Endodermal cell (in vitro differentiated cells): ENCODE data around the gene CEP128. TPM values are rescaled to one million over a fixed set of nuclear protein-coding genes. Genes with fewer than 3 reads are reported as not detected.

ENCODE experiments used
- DNase-seq: peaks from one replicate; pipeline ENCODE4 v3.0.0-alpha.2; 2017
- H3K27ac ChIP-seq: 2 replicates; pipeline ENCODE4 v1.5.1; 2013; ENCODE audit warnings: mild to moderate bottlenecking, low read depth, low read length, moderate library complexity
- H3K27me3 ChIP-seq: 2 replicates; pipeline ENCODE4 v1.6.1; 2013; ENCODE audit warnings: mild to moderate bottlenecking, low read length, moderate library complexity; ENCODE audit not compliant: insufficient read depth, control insufficient read depth, poor library complexity, severe bottlenecking
- H3K36me3 ChIP-seq: 2 replicates; pipeline ENCODE4 v1.7.0; 2013; ENCODE audit warnings: mild to moderate bottlenecking, low read length, moderate library complexity; ENCODE audit not compliant: control insufficient read depth, insufficient read depth
- H3K4me1 ChIP-seq: one replicate; pipeline ENCODE4 v1.7.0; 2013; ENCODE audit warnings: low read length; ENCODE audit not compliant: control insufficient read depth, insufficient read depth
- H3K4me3 ChIP-seq: 2 replicates; pipeline ENCODE4 v1.5.1; 2013; ENCODE audit warnings: mild to moderate bottlenecking, low read length, moderate library complexity
- H3K9ac ChIP-seq: 2 replicates; pipeline ENCODE4 v1.6.1; 2013; ENCODE audit warnings: mild to moderate bottlenecking, low read length, moderate library complexity; ENCODE audit not compliant: poor library complexity, severe bottlenecking; ENCODE audit errors: extremely low read depth
- H3K9me3 ChIP-seq: 2 replicates; pipeline ENCODE4 v1.6.1; 2013; ENCODE audit warnings: mild to moderate bottlenecking, low read length, moderate library complexity; ENCODE audit not compliant: control insufficient read depth
- H3K27ac Mint-ChIP-seq: 2 replicates; pipeline ENCODE4 v1.8.0; 2020; ENCODE audit warnings: mixed read lengths
- H3K27me3 Mint-ChIP-seq: 2 replicates; pipeline ENCODE4 v1.8.0; 2021; ENCODE audit warnings: mild to moderate bottlenecking, mixed read lengths; ENCODE audit not compliant: insufficient read depth
- H3K36me3 Mint-ChIP-seq: 2 replicates; pipeline ENCODE4 v1.8.0; 2020; ENCODE audit warnings: low read depth, mixed read lengths
- H3K4me1 Mint-ChIP-seq: 2 replicates; pipeline ENCODE4 v1.8.0; 2020; ENCODE audit warnings: mixed read lengths
- H3K4me3 Mint-ChIP-seq: 2 replicates; pipeline ENCODE4 v1.8.0; 2020; ENCODE audit warnings: mild to moderate bottlenecking, moderate library complexity, mixed read lengths
- H3K9me3 Mint-ChIP-seq: 2 replicates; pipeline ENCODE4 v1.8.0; 2020; ENCODE audit warnings: mild to moderate bottlenecking, mixed read lengths
- WGBS, 2 experiments: methylation state at CpG; one replicate each; pipeline versions ENCODE4 v1.1.5 to v1.1.7; 2013; ENCODE audit warnings: missing lambda C conversion rate in 2 of 2, mixed read lengths in 1 of 2; ENCODE audit not compliant: insufficient coverage in 1 of 2, insufficient read length in 1 of 2; 5-methylcytosine and 5-hydroxymethylcytosine counted together
- total RNA-seq, 2 donors: library from RNA; stranded (reverse); fragmentation: NEBNext Ultra II Directional in 1 of 2; extraction: Animal tissue kit (Norgen Biotek cat#: 25700) in 1 of 2; gene quantifications; 2 replicates in 1 of 2; 3 replicates in 1 of 2; pipeline ENCODE4 v1.2.1, GENCODE V29; 2021
- TF ChIP-seq, protein P1 (sequence below): fragments of 200-600 bp; sonication (generic); conservative IDR thresholded peaks from 2 replicates; pipeline ENCODE4 v1.5.0; 2021; ENCODE audit warnings: antibody characterized with exemption, mild to moderate bottlenecking

Gene CEP128
- total RNA-seq, 2 donors from 2014 or later, result 21.6 to 29.0 TPM

DNA sequence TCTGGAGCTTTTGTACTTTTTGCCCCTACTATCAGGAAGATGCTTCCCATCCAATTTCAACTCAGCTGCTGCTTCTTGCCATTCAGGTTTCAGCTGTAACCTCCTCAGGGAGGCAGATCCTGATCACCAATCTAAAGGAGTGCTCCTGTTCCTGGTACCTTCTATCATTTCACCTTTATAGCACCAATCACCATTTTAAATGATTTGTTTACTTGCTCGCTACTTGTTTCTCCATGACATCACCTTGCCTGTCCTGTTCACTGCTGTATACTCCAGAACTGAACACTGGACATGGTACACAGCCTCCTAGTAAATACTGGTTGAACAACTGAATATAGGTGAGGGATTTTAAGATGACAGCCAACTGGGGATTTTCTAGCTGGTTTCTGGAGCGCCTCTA is 443.0 kb downstream of the CEP128 start:
- Mint-ChIP-seq H3K4me1 (no peaks in the 10 kb centered on the region), H3K27ac (no peak overlapping the region), H3K9me3 (no peaks in the 10 kb centered on the region), H3K36me3 (peaks cover 3% of the 10 kb centered on the region), H3K4me3 (no peak overlapping the region), H3K27me3 (no peaks in the 10 kb centered on the region)
- 96% methylated on average over 2 of the region's 2 CpGs; no CpG with 5 or more reads in 1 of the 2 experiments for WGBS, 2 experiments
- H3K4me1 ChIP-seq, result no peaks in the 10 kb centered on the region
- no peaks in the 10 kb centered on the region for H3K9me3 ChIP-seq
- no peaks in the 10 kb centered on the region for H3K36me3 ChIP-seq
- H3K4me3 ChIP-seq, result no peak overlapping the region
- TF ChIP-seq, protein P1, sequence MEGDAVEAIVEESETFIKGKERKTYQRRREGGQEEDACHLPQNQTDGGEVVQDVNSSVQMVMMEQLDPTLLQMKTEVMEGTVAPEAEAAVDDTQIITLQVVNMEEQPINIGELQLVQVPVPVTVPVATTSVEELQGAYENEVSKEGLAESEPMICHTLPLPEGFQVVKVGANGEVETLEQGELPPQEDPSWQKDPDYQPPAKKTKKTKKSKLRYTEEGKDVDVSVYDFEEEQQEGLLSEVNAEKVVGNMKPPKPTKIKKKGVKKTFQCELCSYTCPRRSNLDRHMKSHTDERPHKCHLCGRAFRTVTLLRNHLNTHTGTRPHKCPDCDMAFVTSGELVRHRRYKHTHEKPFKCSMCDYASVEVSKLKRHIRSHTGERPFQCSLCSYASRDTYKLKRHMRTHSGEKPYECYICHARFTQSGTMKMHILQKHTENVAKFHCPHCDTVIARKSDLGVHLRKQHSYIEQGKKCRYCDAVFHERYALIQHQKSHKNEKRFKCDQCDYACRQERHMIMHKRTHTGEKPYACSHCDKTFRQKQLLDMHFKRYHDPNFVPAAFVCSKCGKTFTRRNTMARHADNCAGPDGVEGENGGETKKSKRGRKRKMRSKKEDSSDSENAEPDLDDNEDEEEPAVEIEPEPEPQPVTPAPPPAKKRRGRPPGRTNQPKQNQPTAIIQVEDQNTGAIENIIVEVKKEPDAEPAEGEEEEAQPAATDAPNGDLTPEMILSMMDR, result no peak
- DNase-seq, result no peak
- no peaks in the 10 kb centered on the region for H3K27me3 ChIP-seq
- no peak overlapping the region for H3K27ac ChIP-seq
- H3K9ac ChIP-seq, result no peak overlapping the region

DNA sequence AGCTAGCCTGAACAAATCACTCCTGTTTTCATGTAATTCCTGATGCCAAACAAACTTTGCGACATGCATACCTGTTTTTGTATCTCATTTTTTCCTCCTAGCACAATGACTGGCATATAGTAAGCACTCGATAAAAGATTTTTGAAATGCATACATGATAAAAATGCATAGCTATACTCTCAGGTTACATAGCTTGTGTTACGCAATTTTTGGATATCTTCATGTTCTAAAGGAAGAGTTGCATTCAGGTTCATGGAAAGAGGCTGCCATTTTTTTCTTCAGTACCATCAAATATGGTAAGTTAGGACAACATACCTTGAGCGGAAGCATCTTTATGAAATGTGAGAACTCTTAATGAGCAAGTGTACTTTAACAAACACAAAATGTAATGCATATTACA is 445.4 kb downstream of the CEP128 start:
- no peaks in the 10 kb centered on the region for H3K9me3 Mint-ChIP-seq
- H3K27me3 Mint-ChIP-seq, result no peaks in the 10 kb centered on the region
- 93 to 100% methylated on average over 3 of the region's 4 CpGs for WGBS, 2 experiments
- Histone ChIP-seq H3K27me3 (no peaks in the 10 kb centered on the region), H3K9ac (no peak overlapping the region), H3K36me3 (no peaks in the 10 kb centered on the region), H3K4me3 (no peak overlapping the region), H3K4me1 (no peaks in the 10 kb centered on the region), H3K9me3 (no peaks in the 10 kb centered on the region), H3K27ac (no peak overlapping the region)
- H3K4me3 Mint-ChIP-seq, result no peak overlapping the region
- no peak overlapping the region for H3K27ac Mint-ChIP-seq
- peaks cover 4% of the 10 kb centered on the region for H3K4me1 Mint-ChIP-seq
- H3K36me3 Mint-ChIP-seq, result no peaks in the 10 kb centered on the region
- no peak for DNase-seq
- TF ChIP-seq, protein P1, result no peak

DNA sequence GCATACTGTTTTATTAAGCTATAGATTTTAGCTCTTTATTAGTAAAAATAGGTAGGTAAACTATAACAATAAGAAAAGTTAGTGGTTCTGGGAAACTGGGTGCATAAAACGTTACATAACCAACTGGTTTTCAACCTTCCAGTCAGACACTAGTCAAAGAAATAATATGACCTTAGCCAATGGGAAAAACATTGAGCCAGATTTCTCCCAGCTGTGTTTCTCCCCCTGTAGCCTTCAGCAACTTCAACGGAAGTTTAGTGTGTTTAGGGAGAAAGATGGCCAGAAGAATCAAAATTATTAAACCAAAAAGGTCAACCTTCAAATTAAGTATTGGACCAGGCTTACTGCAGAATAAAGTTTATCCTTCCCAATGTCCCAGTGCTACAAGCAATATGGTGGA is 446.8 kb downstream of the CEP128 start:
- no peak overlapping the region for H3K4me3 Mint-ChIP-seq
- Histone ChIP-seq H3K27ac (no peak overlapping the region), H3K27me3 (no peaks in the 10 kb centered on the region), H3K4me1 (no peaks in the 10 kb centered on the region), H3K9ac (no peak overlapping the region), H3K9me3 (no peaks in the 10 kb centered on the region), H3K36me3 (no peaks in the 10 kb centered on the region), H3K4me3 (no peak overlapping the region)
- H3K27me3 Mint-ChIP-seq, result no peaks in the 10 kb centered on the region
- no peaks in the 10 kb centered on the region for H3K9me3 Mint-ChIP-seq
- H3K36me3 Mint-ChIP-seq, result no peaks in the 10 kb centered on the region
- H3K27ac Mint-ChIP-seq, result no peak overlapping the region
- H3K4me1 Mint-ChIP-seq, result peaks cover 6% of the 10 kb centered on the region
- no peak for DNase-seq
- WGBS, 2 experiments, result 100% methylated on average over 2 of the region's 2 CpGs; no CpG with 5 or more reads in 1 of the 2 experiments
- TF ChIP-seq, protein P1, result no peak
